ENCODE measurements around the gene LAMP1. TPM values are rescaled to one million over a fixed set of nuclear protein-coding genes. Genes with fewer than 3 reads are reported as not detected.

The LAMP1 gene
- total RNA-seq, 3 donors from 2014 or later = 182 to 207 (median 205) TPM

Small RNA genes lying within 50 kb of the gene (microRNA-seq; reads per million reads assigned to microRNA genes)
- not detected for gene MIR8075

Other genes starting within 250 kb of the LAMP1 start
- under 1 TPM in 1 of 3 donors, not detected in 2; 0.19 TPM for gene F7, start 191.4 kb upstream of the LAMP1 start, total RNA-seq
- gene F10, start 174.4 kb upstream of the LAMP1 start, total RNA-seq = 1 to 10 TPM; 1.3 to 3.5 (median 2.0) TPM
- gene PROZ, start 138.6 kb upstream of the LAMP1 start, total RNA-seq = not detected
- gene PCID2, start 88.6 kb upstream of the LAMP1 start, total RNA-seq = 10 to 100 TPM; 26.8 to 51.6 (median 35.0) TPM
- gene CUL4A, start 87.6 kb upstream of the LAMP1 start, total RNA-seq = 10 to 100 TPM; 57.2 to 71.8 (median 59.8) TPM
- gene GRTP1, start 66.9 kb downstream of the LAMP1 start, total RNA-seq = 10 to 100 TPM; 31.6 to 64.8 (median 43.3) TPM
- 1 to 10 TPM; 5.1 to 9.2 (median 7.1) TPM for gene ADPRHL1, start 156.2 kb downstream of the LAMP1 start, total RNA-seq
- gene DCUN1D2, start 193.5 kb downstream of the LAMP1 start, total RNA-seq = 10 to 100 TPM; 17.7 to 32.4 (median 22.6) TPM

Measured in mucosa of descending colon (tissue), 3 donors.